GM23248 (cell line): ENCODE measurements around the gene SGPP2.

Experiments used
- EZH2 ChIP-seq: fragments of 200-600 bp; sonication (generic); IDR thresholded peaks from 2 replicates; pipeline ENCODE4 v1.6.1; 2018; ENCODE audit warnings: antibody characterized with exemption, mild to moderate bottlenecking; ENCODE audit not compliant: insufficient read depth, poor library complexity, severe bottlenecking
- EZH2phosphoT487 ChIP-seq: fragments of 200-600 bp; sonication (generic); IDR thresholded peaks from 2 replicates; pipeline ENCODE4 v1.6.1; 2018; ENCODE audit warnings: antibody characterized with exemption, moderate library complexity, mild to moderate bottlenecking, low read depth; ENCODE audit not compliant: insufficient read depth

GRCh38 chr2:222450021-222450420, 25.7 kb downstream of the SGPP2 start:
- TF ChIP-seq EZH2 (no peak), EZH2phosphoT487 (no peak)
